Measurements from ENCODE around the gene BIVM.

Gene BIVM

GRCh38 chr13:102838982-102839381 is 40.1 kb downstream of the BIVM start:
- no peak for TF ChIP-seq CTCF (conservative IDR thresholded peaks at IDR 0.05; ENCODE audit: low read depth, low read length)
- no peak for DNase-seq (ENCODE audit: low read depth)
- H3K4me3 ChIP-seq (ENCODE audit: low read depth, low read length) = no peak overlapping the region

GRCh38 chr13:102839462-102839861 is 40.5 kb downstream of the BIVM start:
- no peak overlapping the region for H3K4me3 ChIP-seq (ENCODE audit: low read depth, low read length)
- no peak for DNase-seq (ENCODE audit: low read depth)
- no peak for TF ChIP-seq CTCF (conservative IDR thresholded peaks at IDR 0.05; ENCODE audit: low read depth, low read length)

- TF ChIP-seq CTCF (conservative IDR thresholded peaks at IDR 0.05; ENCODE audit: low read depth, low read length) = no peak
- H3K4me3 ChIP-seq (ENCODE audit: low read depth, low read length) = peak overlapping the region; percentile 94
- no peak for DNase-seq (ENCODE audit: low read depth)
Observed at GRCh38 chr13:102845289-102845629, 46.3 kb downstream of the BIVM start.

GRCh38 chr13:102845630-102846260 is 46.8 kb downstream of the BIVM start, which contains the start of gene ERCC5:
ERCC5 (plus strand) TSS chr13:102846032; CDS start chr13:102846267, 235 bp downstream.
- H3K4me3 ChIP-seq (ENCODE audit: low read depth, low read length) = peak within 1 kb of the TSS; percentile 94
- TF ChIP-seq CTCF (conservative IDR thresholded peaks at IDR 0.05; ENCODE audit: low read depth, low read length) = no peak
- DNase-seq (ENCODE audit: low read depth) = peak; percentile 96

GRCh38 chr13:102846261-102847015 is 47.5 kb downstream of the BIVM start:
- peak; percentile 52 for DNase-seq (ENCODE audit: low read depth)
- TF ChIP-seq CTCF (conservative IDR thresholded peaks at IDR 0.05; ENCODE audit: low read depth, low read length) = no peak
- peak overlapping the region; percentile 94 for H3K4me3 ChIP-seq (ENCODE audit: low read depth, low read length)

GRCh38 chr13:102847272-102848234 is 48.6 kb downstream of the BIVM start:
- TF ChIP-seq CTCF (conservative IDR thresholded peaks at IDR 0.05; ENCODE audit: low read depth, low read length) = peak; percentile 75
- DNase-seq (ENCODE audit: low read depth) = peak; percentile 71

More at GRCh38 chr13:102847272-102848234, 48.6 kb downstream of the BIVM start:
- H3K4me3 ChIP-seq (ENCODE audit: low read depth, low read length) = peak overlapping the region; percentile 94

Measured in choroid plexus epithelial cell (primary cell).